HuH-7 (cell line): ENCODE results near the gene TBC1D16.
"Not testable (repeated sequence)": the region's sequence is repeated elsewhere in the genome, so short reads cannot be mapped to it uniquely, and the experiment has no call there.

Experiments used
- DNase-seq: peaks from one replicate; pipeline ENCODE4 v3.0.0; 2011; ENCODE audit warnings: low spot score

TBC1D16 gene

DNA sequence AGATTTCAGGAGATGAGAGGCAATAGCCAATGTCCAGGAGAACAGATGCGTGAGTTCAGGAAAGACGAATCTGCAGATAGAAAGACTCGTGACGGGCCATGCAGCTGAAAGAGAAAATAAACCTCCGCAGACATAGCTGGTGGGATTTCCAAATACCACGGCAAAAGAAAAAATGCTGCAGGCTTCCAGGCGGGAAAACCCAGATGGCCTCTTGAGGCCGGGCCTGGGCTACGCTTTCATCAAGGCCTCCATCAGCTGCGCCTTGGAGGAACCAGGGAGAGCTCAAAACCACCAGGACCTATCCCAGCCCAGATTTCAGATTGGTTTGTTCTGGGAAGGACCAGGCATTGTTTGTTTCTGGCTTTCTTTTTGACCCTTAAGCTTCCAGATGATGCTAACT is 17.4 kb upstream of the TBC1D16 start:
- DNase-seq, result no peak

DNA sequence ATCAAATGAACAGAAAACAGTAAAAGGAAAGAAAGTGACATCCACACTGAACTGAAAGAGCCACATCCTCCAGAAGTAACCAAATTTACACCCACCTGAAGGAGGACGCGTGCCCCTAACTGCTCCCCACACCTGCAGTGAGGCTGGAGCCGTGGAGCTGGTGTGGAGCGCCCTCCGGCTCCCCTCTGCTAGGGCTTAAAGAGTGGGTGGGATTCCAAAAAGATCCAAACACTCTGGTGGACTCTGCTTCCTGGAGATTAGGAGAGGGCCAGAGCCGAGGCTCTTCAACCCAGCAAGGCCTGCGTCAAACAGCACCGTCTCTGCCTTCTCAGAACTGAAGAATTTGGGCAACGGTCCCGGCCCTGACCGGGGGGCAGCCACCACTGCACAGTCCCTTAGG is 16.0 kb upstream of the TBC1D16 start:
- DNase-seq, result no peak

DNA sequence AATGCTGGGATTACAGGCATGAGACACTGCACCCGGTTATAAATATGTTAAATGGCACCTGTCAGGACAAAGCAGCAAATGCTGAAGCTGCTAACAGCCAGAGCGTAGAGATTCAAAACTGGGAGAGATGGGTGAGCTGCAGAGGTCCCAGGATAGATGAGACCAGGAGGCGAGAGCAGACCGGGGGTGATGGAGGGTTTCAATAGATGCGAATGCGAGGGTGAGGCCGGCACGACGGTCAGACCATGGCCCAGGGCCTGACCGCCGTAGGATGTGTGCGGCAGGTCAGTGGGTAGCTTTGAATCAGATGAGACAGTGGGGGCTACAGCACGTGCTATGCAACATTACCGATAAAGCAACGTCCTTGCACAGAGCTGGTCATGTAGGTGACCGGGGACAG is 15.0 kb upstream of the TBC1D16 start:
- DNase-seq, result no peak

DNA sequence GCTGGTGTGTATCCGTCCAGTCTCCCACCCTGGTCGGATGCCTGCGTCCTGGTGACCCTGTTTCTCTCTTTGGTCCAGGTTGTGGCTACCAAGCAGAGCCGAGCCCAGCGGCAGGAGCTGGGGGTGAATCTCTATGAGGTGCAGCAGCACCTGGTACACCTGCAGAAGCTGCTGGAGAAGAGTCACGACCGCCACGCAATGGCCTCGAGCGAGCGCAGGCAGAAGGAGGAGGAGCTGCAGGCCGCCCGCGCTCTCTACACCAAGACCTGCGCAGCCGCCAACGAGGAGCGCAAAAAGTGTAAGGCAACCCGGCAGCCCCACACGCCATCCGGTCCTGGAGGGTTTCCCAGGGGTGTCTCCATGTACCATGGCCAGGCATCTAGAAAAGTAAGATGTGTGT is 14.3 kb upstream of the TBC1D16 start:
- no peak for DNase-seq

DNA sequence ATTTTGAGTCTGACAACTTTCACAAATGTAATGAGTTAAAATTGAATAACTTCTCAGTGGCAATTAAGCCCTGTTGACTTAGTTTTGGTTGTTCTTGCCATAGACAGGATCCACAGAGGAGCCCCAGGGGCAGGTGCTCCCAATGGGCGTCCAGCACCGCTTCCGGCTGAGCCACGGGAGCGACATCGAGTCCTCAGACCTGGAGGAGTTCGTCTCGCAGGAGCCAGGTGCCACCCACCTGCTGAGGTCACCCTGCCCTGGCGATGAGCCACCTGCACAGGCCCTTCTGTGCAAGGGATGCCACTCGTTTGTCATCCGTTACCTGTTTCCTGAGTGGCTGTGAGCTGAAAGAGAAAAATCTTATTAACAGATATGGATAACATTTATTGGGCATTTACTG is 11.5 kb upstream of the TBC1D16 start:
- DNase-seq, result no peak

DNA sequence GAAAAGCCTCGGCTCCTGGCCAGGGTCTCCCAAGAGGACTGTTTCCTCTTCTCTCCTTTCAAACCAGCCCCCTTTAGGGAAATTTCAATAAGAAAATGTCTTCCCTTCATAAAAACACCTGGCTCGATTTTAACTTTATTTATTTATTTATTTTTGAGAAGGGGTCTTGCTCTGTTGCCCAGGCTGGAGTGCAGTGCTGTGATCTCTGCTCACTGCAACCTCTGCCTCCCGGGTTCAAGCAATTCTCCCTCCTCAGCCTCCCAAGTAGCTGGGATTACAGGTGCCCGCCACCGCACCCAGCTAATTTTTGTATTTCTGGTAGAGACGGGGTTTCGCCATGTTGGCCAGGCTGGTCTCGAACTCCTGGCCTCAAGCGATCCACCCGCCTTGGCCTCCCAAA is 11.0 kb upstream of the TBC1D16 start:
- DNase-seq, result not testable (repeated sequence)

DNA sequence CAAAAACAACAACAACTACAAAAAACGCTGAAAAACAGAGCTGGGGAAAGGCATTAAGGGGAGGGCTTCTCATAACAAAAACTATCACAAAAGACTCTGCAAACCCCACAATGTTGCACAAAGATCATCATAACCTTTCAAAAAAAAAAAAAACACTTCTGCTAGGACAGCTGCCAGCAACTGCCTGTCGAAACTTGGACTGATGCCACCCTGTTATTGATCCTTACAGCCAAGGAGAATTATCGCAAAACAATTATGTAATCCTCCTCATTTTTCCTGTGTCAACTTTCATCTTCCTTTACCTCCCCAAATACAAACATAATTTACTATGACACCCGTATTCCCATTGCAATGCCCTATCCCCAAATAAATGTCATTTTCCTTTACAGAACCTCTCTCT is 10.0 kb upstream of the TBC1D16 start:
- DNase-seq, result no peak

DNA sequence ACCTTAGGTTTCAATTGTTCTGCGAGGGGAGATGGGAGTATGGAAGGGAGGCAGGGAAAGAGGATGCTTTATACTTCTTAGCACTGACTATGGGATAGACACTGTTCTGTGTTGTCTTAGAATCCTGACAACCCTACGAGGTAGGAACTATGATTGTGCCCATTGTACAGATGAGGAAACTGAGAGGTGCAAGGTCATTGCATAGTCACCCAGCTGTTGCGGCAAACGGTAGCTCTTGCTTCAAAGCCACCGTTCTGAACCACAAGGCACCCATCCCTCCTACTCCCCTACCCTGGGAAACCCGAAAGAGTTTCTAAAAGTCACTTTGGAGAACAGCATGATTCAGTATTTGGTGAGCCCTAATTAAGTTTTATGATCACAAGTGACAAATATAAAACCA is 8.3 kb upstream of the TBC1D16 start:
- no peak for DNase-seq

DNA sequence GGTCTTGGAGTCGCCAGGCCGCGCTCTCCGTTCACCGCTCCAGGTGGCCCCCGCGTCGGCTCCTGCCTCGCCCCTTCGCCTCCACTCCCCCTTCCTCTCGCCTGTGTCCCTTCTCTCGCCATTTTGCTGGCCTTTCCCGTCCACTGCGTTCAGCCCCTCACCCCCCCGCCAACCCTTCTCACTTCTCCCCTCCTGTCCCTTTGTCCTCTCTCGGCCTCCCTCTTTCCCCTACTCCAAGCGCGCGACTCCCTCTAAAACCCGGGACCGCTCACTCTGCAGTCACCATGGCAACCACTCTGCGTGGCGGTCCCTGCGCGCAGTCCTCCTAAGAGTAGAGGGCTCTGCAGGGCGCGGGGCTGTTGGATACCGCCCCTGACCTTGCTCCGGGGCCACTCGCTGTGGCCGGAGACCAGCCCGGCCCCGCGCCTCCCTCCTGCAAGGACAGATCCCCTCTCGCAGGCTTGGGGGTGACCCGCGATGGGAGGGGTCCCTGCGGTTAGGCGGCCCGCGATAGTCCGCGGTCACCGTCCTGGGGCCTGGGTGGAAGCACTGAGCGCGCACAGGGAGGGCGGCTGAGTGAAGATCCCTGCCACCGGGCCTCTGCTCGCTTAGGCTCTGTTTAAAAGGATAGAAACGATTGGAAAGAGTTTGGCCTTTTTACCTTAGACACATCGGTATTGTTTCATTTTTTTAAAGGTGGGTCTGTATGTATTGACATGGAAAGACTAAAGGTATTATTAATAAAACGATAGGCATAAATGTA is 1.2 kb upstream of the TBC1D16 start:
- peak; percentile 68 for DNase-seq

DNA sequence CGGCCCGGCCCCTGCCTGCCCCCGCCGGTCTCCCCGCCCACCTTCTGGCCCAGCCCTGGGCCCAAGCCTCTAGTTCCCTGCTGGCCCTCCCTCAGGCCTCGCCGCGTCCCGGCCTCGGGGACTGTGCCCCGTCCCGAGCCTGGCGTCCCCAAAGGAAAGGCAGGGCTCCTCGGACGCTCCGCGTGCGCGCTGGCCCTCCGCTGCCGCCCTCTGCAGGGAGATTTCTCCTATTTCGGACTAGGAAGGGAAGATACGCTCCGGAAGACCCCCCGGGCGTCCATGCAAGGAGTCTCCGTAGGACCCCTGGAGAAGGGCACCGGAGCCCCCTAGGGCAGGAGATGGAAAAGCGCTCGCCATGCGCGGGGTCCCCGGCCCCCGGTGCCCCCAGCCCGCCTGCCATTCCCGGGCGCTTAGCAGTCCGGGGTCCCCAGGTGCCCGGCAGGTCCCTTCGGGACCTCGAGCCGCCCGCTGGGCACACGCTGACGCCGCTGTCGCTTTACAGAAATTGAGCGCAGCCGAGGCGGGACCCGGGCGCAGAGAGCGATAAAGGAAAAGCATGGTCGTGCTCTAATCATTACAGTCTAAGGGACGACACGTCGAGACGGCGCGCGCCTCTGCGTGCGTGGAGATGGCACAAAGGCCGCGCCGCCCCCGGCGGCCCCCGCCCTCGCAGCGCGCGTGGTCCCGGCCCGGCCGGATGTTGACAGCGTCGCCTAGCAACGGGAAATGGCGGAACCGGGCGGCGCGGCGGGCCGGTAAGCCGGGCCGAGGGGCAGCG is 454 bp upstream of the TBC1D16 start, which contains the start of gene CCDC40:
TSS of gene CCDC40 (plus strand) at position 706 of the 778 bp plus-strand sequence. CDS start at position 727, 21 bp downstream.
- peak; percentile 92 for DNase-seq

DNA sequence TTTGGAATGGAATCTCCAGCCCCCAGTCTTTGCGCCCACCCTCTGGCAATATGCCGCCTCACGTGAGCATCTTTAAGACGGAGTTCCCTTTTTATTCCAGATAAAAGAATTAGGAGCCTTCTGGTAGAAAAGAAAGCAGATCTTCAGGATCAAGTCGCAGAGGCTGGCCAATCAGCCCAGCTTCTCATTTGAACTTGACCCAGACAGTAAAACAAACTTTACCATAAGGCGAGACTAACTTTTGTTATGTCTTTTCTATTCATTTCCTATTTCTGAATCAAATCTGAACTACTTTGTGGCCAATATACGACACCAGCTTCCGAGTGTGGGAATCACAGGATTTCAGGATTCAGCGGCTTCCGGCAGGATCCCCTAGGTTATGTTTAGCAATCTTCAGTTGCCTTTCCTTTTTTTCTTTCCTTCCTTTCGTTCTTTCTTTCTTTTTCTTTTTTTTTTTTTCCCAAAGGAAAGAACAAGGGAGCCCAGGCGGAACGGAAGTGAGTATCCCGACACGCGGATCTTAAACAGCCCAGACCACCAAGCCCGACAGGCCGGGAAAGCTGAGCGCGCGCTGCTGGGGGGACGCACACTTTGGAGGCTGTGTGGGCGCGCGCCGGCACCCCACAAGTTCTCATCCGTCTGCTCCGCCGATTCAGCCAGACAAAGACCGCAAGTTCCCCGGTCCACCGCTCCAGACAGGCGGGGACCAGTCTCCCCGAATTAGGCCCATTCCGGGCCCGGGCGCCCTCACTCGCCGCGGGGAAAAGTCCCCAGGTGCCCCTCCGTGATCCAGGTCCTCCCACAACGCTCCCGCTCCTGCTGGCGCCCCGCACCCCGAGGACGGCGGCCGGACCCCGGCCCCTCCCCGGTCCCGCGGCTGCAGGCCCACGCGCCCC is 633 bp downstream of the TBC1D16 start:
- DNase-seq, result no peak

DNA sequence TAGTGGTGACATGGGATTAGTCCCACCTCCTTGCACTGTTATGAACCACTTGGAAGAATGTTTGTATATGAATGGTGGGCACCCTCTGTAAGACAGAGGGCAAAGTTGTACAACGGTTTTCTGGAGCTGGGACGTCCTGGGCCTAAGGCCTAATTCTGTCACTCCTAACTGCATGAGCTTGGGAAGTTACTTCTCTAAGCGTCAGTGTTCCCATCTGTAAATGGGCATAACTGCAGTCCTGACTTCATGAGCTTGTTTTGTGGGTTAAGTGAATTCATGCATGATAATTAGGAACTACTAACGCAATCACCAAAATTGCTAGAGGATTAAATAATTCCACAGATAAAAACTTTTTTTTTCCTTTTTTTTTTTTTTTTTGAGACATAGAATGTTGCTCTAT is 1.8 kb downstream of the TBC1D16 start:
- DNase-seq, result no peak

DNA sequence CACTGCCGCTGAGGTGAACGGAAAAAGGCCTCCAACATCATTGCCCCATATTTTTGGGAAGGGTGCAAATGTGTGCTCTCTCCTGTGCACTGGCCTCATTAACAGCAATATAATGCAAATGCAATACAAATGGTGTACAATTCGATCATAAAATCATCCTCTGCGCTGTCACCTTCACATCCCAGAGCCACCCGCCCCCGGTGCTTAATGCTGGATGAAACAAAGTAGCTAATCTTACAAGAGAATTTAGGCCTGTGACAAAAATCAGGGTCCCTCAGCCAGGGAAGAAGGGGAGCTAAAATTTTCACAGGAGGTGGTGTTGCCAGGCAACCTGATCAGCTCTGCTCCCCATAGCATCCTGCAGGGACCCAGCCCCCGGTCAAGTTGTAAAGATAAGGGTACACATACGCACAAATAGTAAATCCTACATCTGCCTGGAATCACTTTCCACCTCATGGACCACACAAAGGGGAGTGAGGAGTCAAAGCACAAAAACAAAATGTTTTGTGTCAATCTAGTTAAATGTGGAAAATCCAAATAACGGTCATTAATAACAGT is 3.0 kb downstream of the TBC1D16 start:
- DNase-seq, result no peak

DNA sequence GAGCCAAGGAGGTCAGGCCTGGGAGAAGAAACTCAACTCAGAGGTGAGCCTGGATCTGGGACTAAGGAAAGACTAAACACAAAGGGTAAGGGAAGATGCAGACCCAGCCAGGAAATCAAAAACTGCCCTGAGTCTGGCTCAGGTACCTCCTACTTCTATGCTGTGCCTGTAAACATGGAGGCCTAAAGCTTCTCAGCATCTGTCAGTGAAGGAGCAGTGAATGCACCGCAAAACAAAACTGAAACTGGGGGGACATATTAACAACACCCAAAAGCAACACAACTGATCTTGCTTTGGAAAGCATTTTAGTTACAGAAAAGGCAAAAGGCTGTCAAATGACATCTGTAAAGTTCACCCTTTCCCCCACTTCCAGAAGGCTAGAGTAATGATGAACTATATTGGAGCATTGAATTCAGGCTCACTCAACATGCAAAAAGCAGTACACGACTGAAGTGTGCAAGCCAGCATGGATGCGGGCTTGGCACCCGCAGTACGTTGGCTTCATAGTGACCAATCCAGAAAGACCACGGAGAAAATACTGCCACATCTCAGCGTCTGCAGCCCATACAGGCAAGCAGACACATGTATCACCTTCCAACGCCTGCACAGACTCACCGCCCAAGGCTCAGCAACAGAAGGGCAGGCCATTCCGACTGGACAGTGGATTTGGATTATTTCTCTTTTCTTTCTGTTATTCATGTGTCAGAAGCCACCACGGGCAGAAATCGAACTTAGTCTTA is 3.8 kb downstream of the TBC1D16 start:
- no peak for DNase-seq

DNA sequence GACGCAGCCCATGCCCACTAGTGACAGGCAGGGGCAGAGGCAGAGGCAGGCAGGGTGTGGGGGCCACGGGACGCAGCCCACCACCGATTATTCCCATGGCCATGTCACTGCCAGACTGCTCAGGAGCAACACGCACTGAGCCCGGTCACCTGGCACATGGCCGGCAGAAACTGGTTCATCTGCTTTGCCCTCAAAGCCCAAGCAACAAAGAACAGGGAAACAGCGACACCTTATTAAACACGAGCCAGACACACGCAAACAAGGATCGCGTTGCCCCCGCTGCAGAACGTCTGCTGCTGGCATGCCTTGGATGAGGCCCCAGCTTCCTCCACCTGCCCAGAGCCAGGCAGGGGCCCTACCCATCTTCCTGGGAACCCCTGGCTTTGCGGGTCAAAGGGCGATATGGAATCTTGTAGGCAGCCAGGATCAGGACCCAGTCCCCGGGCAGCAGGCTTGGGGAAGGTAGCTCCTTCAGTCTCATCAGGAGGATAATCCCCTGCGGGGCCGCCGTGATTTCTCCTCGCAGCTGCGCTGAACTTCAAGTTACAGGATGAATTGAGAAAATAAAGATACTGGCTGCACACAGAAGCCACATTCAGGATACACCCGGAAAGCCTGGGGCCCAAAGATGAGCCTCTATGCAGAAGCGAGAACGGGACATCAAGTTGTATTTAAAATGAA is 4.8 kb downstream of the TBC1D16 start:
- no peak for DNase-seq

DNA sequence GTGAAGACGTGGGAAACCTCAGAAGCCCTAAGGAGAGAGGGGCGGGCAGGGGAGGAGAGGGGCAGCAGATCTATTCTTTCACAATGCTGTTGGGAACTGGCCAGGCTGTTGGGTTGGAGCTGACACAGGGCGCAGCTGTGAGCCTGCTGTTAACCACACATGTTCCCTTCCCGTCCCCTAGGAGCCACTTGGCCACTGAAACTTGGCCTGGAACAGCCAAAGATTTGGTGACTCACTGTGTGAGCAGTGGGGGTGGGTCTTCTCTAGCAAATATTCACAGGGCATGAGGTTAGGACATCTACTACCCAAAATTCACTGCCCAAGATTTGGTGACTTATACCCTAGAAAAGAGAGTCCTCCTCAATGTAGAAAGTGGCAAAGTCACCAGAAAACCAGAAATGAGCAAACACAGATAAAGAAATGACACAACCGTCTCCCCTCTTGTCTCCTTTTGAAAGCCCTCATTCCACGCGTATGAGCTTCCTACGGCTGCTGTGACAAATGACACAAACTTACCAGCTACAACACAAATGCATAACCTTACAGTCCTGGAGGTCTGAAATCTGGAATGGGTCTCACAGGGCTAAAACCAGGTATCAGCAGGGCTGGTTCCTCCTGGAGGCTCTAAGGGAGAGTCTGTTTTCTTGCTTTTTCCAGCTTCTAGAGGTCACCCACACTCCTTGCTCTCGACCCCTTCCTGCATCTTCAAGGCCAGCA is 6.3 kb downstream of the TBC1D16 start:
- DNase-seq, result peak; percentile 58

DNA sequence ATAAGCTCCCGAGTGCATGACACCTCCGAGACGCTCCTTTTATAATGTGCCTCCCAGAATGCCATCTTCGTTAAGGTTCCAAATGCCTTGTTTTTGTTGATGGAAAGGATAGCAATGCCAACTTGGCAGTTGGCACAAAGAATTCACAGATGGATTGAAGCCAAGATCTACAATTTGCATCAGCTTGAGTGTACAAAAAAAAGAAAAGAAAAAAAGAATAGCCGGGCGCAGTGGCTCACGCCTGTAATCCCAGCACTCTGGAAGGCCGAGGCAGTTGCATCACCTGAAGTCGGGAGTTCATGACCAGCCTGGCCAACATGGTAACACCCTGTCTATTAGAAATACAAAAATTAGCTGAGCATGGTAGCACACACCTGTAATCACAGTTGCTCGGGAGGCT is 7.6 kb downstream of the TBC1D16 start:
- no peak for DNase-seq

DNA sequence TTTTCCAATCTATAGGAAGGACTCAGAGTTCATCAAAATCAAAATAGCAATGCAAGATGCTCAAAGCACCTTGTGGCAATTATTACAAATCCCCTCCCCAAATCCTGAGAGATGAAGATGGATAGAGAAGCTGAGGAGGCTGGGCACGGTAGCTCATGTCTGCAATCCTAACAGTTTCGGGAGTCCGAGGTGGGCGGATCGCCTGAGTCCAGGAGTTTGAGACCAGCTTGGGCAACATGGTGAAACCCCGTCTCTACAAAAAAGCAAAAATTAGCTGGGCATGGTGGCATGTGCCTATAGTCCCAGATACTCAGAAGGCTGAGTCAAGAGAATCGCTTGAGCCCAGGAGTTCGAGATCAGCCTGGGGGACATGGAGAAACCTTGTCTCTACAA is 8.6 kb downstream of the TBC1D16 start:
- no peak for DNase-seq

DNA sequence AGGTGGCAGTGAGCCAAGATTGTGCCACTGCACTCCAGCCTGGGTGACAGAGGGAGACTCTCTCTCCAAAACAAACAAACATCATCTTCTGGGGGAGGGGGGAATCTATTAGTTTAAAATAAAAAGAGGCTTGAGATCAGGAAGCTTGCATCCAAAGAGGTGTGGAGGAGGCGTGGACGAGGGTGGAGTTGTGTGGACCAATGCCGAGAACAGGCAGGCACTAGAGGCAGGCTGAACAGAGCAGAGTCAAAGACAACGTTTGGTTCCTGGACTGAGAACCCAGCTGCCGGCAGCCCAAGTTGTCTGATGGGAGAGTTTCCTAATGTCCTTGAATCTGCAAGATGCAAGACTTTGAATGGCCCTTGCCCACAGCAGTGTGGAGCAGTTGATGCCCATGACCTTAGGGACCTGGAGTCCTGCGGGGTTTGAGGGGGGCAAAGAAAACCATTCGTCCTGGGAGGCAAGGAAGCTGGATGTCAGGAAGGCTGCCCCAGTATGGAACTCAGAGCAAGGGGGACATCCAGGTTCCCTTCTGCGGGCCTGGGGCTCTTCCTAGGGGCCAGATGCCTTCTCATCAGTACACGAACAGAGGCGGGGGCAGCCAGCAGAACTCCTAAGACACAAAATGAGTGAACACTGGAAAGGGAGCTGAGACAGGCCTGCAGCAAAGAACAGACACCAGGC is 9.2 kb downstream of the TBC1D16 start:
- DNase-seq, result no peak

DNA sequence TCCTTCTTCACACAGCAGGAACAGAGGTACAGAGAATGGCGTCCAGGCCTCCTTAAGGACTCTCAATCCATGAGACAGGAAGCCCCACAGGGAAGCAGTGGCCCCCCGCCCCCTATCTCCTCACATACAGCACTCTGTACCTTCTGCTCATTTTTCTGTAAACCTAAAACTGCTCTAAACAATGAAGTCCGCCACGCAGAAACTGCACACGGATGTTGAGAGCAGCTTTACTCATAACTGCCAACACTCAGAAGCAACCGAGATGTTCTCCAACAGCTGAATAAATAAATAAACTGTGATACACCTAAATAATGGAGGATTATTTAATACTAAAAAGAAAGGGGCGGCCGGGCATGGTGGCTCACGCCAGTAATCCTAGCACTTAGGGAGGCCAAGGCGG is 9.9 kb downstream of the TBC1D16 start:
- DNase-seq, result no peak
